Mammary epithelial cell (primary cell): ENCODE results near the gene OR2T1.

Experiments
- EZH2 ChIP-seq: IDR thresholded peaks from 2 replicates; pipeline ENCODE4 v1.6.1; 2012; ENCODE audit warnings: low read length, inconsistent platforms, borderline replicate concordance
- TF ChIP-seq, protein P1 (sequence below), 2 donors: IDR thresholded peaks in 1 of 2; conservative IDR thresholded peaks in 1 of 2; 2 replicates each; pipeline ENCODE4 v1.5.1; 2011 to 2012; ENCODE audit warnings: inconsistent platforms in 2 of 2, low read length in 2 of 2, mild to moderate bottlenecking in 2 of 2, control low read depth in 1 of 2, low read depth in 1 of 2; ENCODE audit not compliant: insufficient read depth in 1 of 2; ENCODE audit errors: extremely low read depth in 1 of 2

DNA sequence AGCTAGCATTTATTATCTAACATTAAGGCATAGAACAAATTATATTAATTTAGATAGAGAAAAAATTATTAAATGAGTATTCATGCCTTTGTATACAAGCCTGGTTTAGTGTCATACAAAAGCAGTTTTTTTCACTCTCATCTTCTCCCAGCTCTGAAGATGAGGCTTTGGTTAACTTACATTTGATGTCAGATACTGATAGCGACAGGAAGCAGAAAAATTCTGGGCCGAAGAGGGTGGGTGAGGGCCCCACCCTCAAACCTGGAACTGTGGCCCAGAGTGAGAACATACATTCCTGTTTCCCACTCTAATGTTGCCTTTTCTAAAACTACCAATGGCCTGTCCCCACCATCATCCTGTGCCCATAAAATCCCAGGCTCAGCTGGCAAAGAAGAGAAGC, 15.0 kb downstream of the OR2T1 start:
- TF ChIP-seq, protein P1, sequence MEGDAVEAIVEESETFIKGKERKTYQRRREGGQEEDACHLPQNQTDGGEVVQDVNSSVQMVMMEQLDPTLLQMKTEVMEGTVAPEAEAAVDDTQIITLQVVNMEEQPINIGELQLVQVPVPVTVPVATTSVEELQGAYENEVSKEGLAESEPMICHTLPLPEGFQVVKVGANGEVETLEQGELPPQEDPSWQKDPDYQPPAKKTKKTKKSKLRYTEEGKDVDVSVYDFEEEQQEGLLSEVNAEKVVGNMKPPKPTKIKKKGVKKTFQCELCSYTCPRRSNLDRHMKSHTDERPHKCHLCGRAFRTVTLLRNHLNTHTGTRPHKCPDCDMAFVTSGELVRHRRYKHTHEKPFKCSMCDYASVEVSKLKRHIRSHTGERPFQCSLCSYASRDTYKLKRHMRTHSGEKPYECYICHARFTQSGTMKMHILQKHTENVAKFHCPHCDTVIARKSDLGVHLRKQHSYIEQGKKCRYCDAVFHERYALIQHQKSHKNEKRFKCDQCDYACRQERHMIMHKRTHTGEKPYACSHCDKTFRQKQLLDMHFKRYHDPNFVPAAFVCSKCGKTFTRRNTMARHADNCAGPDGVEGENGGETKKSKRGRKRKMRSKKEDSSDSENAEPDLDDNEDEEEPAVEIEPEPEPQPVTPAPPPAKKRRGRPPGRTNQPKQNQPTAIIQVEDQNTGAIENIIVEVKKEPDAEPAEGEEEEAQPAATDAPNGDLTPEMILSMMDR (conservative IDR thresholded peaks at IDR 0.05 in 1 of 2, IDR thresholded peaks at IDR 0.05 in 1 of 2; ENCODE audit: extremely low read depth in 1 of 2, insufficient read depth in 1 of 2, low read depth in 1 of 2, low read length in 2 of 2): no peak
- no peak for TF ChIP-seq EZH2
